Skeletal muscle tissue (tissue), 4 donors: Measurements from ENCODE around the gene LSM10. TPM values are rescaled to one million over a fixed set of nuclear protein-coding genes. Genes with fewer than 3 reads are reported as not detected.

Source experiments
- H3K27ac ChIP-seq: one replicate; pipeline ENCODE4 v1.7.0; 2013; ENCODE audit warnings: mild to moderate bottlenecking, low read depth, low read length, inconsistent platforms
- H3K27me3 ChIP-seq, 3 donors: one replicate each; pipeline ENCODE4 v1.7.0; 2013; ENCODE audit warnings: low read length in 3 of 3; ENCODE audit not compliant: control insufficient read depth in 3 of 3, insufficient read depth in 3 of 3
- H3K36me3 ChIP-seq, 3 donors: one replicate each; pipeline ENCODE4 v1.7.0; 2013; ENCODE audit warnings: low read length in 3 of 3; ENCODE audit not compliant: control insufficient read depth in 3 of 3, insufficient read depth in 3 of 3
- H3K4me1 ChIP-seq, 3 donors: one replicate each; pipeline ENCODE4 v1.7.0; 2013; ENCODE audit warnings: low read length in 3 of 3, mild to moderate bottlenecking in 3 of 3; ENCODE audit not compliant: control insufficient read depth in 3 of 3, insufficient read depth in 3 of 3
- H3K4me3 ChIP-seq, 3 donors: one replicate each; pipeline ENCODE4 v1.7.0; 2013; ENCODE audit warnings: low read length in 3 of 3
- H3K9ac ChIP-seq, 3 donors: one replicate each; pipeline ENCODE4 v1.7.0; 2013; ENCODE audit warnings: low read length in 3 of 3, mild to moderate bottlenecking in 3 of 3, moderate library complexity in 2 of 3, low read depth in 1 of 3
- H3K9me3 ChIP-seq, 3 donors: one replicate each; pipeline ENCODE4 v1.7.0; 2013; ENCODE audit warnings: low read length in 3 of 3; ENCODE audit not compliant: control insufficient read depth in 3 of 3
- total RNA-seq: library from RNA; depleted of rRNA; stranded (reverse); fragments of >200 nt; gene quantifications from one replicate; pipeline ENCODE4 v1.2.3, GENCODE V29; 2014
- donor health status: Osteomylitis.

LSM10 gene
- total RNA-seq, 1 donor from 2014 or later = 4.2 TPM

DNA sequence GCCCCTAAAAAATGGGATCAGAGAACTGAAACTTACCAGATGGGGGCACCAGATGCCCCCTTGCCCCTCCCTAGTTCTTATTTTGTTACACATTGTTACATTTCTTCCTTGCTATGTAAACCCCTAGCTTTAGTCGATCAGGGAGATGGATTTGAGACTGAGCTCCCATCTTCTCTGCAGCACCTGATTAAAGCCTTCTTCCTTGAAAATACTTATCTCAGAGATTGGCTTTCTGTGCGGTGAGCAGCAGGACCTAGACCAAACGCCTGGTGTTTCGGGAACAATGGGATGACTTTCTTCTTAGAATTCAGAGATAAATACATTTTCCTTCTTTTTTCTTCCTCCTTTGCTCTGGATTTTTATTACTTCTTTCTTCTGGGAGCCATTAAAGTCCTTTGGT lies 16.7 kb upstream of the LSM10 start:
- H3K4me1 ChIP-seq = peaks cover 4 to 7% (median 6%) of the 10 kb centered on the region in 3 donors
- no peak overlapping the region for H3K27ac ChIP-seq
- no peak overlapping the region for H3K4me3 ChIP-seq
- no peak overlapping the region for H3K9ac ChIP-seq
- H3K9me3 ChIP-seq = no peaks in the 10 kb centered on the region
- H3K27me3 ChIP-seq = no peaks in the 10 kb centered on the region
- peaks cover 0 to 4% (median 0%) of the 10 kb centered on the region in 3 donors for H3K36me3 ChIP-seq

- H3K9me3 ChIP-seq = no peaks in the 10 kb centered on the region
- no peak overlapping the region for H3K27ac ChIP-seq
- H3K9ac ChIP-seq = no peak overlapping the region
- H3K27me3 ChIP-seq = no peaks in the 10 kb centered on the region
- no peaks in the 10 kb centered on the region for H3K36me3 ChIP-seq
- no peaks in the 10 kb centered on the region for H3K4me1 ChIP-seq
- no peak overlapping the region for H3K4me3 ChIP-seq
Observed at GRCh38 chr1:36411674-36412648, 14.3 kb upstream of the LSM10 start.

DNA sequence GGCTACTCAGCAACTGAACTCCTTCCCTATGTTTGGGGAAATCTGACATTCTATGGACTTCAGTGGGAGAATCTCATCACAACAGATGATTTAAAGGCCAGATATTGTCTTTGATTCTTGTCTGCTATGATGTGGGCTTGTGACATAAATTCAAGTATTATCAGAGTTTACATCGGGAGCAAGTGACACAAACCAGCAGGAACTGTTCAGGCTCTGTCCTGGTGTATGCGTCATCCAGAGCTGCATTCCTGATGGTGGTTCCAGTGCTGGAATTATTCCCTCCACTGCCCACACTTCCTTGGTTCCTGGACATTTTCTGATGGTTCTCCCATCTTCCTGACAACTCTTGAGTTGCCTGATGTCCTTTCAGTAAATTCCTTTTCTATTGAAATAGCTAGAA lies 10.8 kb upstream of the LSM10 start:
- Histone ChIP-seq H3K27me3 (no peaks in the 10 kb centered on the region), H3K4me1 (no peaks in the 10 kb centered on the region), H3K27ac (no peak overlapping the region), H3K4me3 (no peak overlapping the region), H3K9me3 (no peaks in the 10 kb centered on the region), H3K36me3 (no peaks in the 10 kb centered on the region), H3K9ac (no peak overlapping the region)

- H3K4me1 ChIP-seq = peaks cover 0 to 4% (median 0%) of the 10 kb centered on the region in 3 donors
- no peaks in the 10 kb centered on the region for H3K36me3 ChIP-seq
- H3K4me3 ChIP-seq = no peak overlapping the region
- no peak overlapping the region for H3K27ac ChIP-seq
- no peak overlapping the region for H3K9ac ChIP-seq
- no peaks in the 10 kb centered on the region for H3K9me3 ChIP-seq
- no peaks in the 10 kb centered on the region for H3K27me3 ChIP-seq
Observed at GRCh38 chr1:36406440-36406839, 8.7 kb upstream of the LSM10 start.

GRCh38 chr1:36402504-36402890 lies 4.8 kb upstream of the LSM10 start:
- no peak overlapping the region for H3K27ac ChIP-seq
- H3K4me1 ChIP-seq = peaks cover 4 to 11% (median 5%) of the 10 kb centered on the region in 3 donors
- H3K36me3 ChIP-seq = no peaks in the 10 kb centered on the region
- H3K4me3 ChIP-seq = no peak overlapping the region
- H3K9me3 ChIP-seq = no peaks in the 10 kb centered on the region
- H3K27me3 ChIP-seq = no peaks in the 10 kb centered on the region
- H3K9ac ChIP-seq = no peak overlapping the region

DNA sequence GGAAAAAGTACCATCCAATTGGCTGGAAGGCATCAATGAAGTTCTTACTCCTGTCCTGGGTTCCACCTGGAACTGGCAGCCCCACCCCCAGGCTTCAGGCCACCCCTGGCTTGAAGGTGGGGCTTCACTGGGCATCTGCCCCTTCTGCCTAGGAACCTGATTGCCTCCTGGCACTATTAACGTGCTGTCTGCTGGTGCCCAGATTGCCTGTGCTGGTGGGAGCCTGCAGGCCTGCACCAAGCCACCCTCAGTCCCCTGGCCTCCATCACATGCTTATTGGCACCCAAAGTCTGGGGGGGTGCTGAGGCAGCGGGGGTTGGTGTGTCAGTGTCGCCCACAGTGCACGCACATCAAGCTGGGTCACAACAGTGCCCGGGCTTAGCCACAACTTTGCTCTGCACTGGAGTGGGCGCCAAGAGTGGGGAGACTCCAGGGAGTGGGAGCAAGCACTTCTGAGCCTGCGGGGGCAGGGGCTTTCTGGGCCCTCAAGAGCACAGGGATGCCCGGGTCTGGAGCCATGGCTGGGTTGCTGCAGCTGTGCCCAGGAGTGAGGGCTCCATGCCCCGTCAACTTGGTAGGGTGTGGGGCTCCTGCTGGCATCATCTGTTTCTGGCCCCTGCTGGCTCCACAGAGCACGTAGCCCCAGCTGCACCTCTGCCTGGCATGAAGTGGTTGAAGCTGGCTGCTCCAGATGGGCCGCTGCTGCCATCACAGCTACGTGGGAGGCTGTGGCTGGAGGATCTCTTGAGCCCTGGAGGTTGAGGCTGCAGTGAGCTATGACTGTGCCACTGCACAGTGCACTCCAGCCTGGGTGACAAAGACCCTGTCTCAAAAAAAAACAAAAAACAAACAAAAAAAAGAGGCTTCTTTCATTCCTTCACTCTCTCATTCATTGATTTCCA lies 4.1 kb upstream of the LSM10 start:
- Histone ChIP-seq H3K36me3 (no peaks in the 10 kb centered on the region), H3K9ac (peak overlapping the region in 1 of 3 donors; percentile 60), H3K4me1 (peaks cover 7 to 16% (median 7%) of the 10 kb centered on the region in 3 donors), H3K9me3 (no peaks in the 10 kb centered on the region), H3K27ac (peak overlapping the region; percentile 71), H3K27me3 (no peaks in the 10 kb centered on the region), H3K4me3 (peak overlapping the region in 2 of 3 donors; percentile 42 to 49)

GRCh38 chr1:36400825-36401601 lies 3.3 kb upstream of the LSM10 start:
- Histone ChIP-seq H3K9ac (peak overlapping the region in 2 of 3 donors; percentile 7 to 60), H3K27ac (peak overlapping the region; percentile 71), H3K9me3 (no peaks in the 10 kb centered on the region), H3K4me3 (peak overlapping the region in 2 of 3 donors; percentile 42 to 49), H3K36me3 (peaks cover 0 to 4% (median 0%) of the 10 kb centered on the region in 3 donors), H3K27me3 (no peaks in the 10 kb centered on the region), H3K4me1 (peaks cover 12 to 23% (median 14%) of the 10 kb centered on the region in 3 donors)

- Histone ChIP-seq H3K27me3 (no peaks in the 10 kb centered on the region), H3K27ac (peak overlapping the region; percentile 25), H3K36me3 (peaks cover 0 to 4% (median 0%) of the 10 kb centered on the region in 3 donors), H3K4me3 (peak overlapping the region in 1 of 3 donors; percentile 22), H3K9ac (peak overlapping the region in 1 of 3 donors; percentile 45), H3K9me3 (no peaks in the 10 kb centered on the region), H3K4me1 (peaks cover 12 to 23% (median 14%) of the 10 kb centered on the region in 3 donors)
Observed at GRCh38 chr1:36400514-36400824, 2.8 kb upstream of the LSM10 start.

DNA sequence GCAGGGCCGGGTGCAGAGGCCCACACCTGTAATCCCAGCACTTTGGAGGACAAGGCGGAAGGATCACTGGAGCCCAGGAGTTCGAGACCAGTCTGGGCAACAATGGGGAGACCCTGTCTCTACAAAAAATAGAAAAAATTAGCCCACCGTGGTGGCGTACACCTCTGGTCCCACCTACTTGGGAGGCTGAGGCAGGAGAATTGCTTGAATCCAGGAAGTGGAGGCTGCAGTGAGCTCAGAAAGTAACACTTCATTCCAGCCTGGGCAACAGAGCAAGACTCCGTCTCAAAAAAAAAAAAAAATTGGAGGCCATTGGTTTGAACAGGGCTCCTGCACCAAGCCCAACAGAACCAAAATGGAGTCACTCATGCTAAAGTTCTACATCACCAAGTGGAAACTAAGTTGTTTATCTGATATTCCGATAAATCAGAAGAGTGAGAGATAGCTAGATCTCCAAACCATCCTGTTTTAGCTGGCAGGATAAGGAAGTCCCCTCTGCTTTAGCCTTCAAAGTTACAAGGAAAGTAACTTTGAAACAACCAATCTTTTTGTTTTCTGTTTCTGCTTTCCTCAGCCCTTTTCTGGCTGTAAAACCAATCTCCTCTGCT lies 766 bp upstream of the LSM10 start:
- Histone ChIP-seq H3K9me3 (no peaks in the 10 kb centered on the region), H3K4me1 (peaks cover 12 to 23% (median 14%) of the 10 kb centered on the region in 3 donors), H3K36me3 (peaks cover 6 to 11% (median 7%) of the 10 kb centered on the region in 3 donors), H3K27me3 (no peaks in the 10 kb centered on the region), H3K4me3 (no peak overlapping the region), H3K27ac (peak overlapping the region; percentile 85), H3K9ac (peak overlapping the region in 2 of 3 donors; percentile 57 to 98)
